ENCODE data around the gene WNT2B.

DNA sequence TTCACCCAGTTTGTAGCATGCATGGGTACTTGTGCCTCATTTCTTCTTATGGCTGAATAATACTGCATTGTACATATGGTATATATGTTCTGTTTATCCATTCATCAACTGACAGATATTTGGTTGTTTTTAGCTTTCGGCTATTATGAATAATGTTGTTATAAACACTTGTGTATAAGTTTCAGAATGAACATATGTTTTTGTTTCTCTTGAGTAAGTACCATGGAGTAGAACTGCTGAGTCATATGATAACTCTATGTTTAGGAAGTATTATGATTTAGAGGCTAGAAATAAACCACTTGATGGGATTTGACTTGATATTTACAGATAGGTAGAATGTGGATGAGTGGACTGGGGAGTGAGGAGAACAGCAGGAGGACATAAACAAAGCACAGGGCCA, 48.6 kb downstream of the WNT2B start:
- TF ChIP-seq BHLHE40 (IDR thresholded peaks at IDR 0.05; ENCODE audit: low read length) (no peak), SNIP1 (IDR thresholded peaks at IDR 0.05; ENCODE audit: low read depth) (no peak), RBM39 (optimal IDR thresholded peaks at IDR 0.05; ENCODE audit: low read depth, low read length) (no peak), NFIC (IDR thresholded peaks at IDR 0.05) (no peak), ZBTB7A (IDR thresholded peaks at IDR 0.05; ENCODE audit: borderline replicate concordance, control insufficient read depth, low read depth, low read length) (no peak), SP1 (CRISPR knock-in tag; IDR thresholded peaks at IDR 0.05) (no peak)
- TF ChIP-seq, protein P1, sequence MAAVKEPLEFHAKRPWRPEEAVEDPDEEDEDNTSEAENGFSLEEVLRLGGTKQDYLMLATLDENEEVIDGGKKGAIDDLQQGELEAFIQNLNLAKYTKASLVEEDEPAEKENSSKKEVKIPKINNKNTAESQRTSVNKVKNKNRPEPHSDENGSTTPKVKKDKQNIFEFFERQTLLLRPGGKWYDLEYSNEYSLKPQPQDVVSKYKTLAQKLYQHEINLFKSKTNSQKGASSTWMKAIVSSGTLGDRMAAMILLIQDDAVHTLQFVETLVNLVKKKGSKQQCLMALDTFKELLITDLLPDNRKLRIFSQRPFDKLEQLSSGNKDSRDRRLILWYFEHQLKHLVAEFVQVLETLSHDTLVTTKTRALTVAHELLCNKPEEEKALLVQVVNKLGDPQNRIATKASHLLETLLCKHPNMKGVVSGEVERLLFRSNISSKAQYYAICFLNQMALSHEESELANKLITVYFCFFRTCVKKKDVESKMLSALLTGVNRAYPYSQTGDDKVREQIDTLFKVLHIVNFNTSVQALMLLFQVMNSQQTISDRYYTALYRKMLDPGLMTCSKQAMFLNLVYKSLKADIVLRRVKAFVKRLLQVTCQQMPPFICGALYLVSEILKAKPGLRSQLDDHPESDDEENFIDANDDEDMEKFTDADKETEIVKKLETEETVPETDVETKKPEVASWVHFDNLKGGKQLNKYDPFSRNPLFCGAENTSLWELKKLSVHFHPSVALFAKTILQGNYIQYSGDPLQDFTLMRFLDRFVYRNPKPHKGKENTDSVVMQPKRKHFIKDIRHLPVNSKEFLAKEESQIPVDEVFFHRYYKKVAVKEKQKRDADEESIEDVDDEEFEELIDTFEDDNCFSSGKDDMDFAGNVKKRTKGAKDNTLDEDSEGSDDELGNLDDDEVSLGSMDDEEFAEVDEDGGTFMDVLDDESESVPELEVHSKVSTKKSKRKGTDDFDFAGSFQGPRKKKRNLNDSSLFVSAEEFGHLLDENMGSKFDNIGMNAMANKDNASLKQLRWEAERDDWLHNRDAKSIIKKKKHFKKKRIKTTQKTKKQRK (IDR thresholded peaks at IDR 0.05; ENCODE audit: borderline replicate concordance, low read depth, low read length), result no peak

All from K562 (cell line).